HG03439 (cell line): ENCODE results near the gene LRRC27.
"Not testable (repeated sequence)": the region's sequence is repeated elsewhere in the genome, so short reads cannot be mapped to it uniquely, and the experiment has no call there.

Experiments used
- ATAC-seq: cut with Tn5 transposase; IDR thresholded peaks from one replicate; pipeline ENCODE4 v1.9.1; 2021; ENCODE audit warnings: mild to moderate bottlenecking, moderate library complexity; ENCODE audit not compliant: unreplicated experiment

The LRRC27 gene

DNA sequence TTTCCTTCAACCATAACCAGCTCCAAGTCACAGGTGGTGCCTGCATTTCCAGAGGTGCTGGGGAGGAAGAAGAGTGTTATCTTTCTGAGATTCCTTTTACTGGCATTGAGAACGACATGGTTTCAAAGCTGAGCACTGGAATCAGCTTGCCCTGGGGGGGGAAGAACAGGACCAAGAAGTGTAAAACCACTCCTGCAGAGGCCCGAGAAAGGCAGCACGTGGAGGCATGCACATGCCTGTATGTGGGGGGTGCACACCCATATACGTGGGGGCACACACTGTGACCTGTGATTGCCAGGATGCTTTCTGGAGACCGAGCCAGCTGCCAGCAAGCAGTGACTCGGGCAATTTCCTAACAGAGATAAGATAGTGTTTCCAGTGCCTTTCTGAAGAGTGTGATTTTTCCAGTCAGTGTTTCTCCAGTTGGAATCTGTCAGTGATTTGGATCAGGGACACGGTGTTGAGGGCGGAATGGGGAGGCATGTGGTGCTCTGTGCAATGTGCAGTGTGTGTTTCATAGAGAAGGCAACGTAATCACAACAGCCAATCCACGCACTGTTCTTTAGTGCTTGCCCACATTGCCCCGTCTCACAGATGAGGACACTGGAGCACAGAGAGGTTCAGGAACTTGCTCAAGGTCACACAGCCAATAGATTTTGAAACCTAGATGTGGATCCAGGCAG is 4.2 kb downstream of the LRRC27 start:
- no peak for ATAC-seq

DNA sequence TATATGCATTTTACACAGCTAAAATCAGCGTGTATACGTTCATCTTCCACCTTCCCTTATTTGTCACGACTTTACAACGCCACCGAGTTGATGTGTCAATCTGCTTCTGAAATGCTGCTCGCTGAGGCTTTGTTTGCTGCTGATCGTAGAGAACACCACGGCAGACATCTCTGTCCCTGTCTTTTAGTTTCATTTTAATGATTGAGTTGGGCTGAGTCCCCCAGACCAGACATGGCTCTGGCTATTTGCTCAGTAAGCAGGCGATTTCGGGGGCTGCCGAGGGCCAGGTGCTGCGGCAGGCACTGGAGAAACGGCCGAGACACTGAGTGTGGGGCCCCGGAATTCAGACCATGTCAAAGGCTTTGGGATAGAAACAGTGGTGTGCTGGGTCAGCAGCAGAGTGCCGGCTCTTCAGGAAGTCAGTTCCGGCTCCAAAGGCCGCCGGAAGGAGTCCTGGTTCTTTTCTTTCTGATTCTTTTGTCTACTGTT is 5.0 kb downstream of the LRRC27 start:
- ATAC-seq = no peak

DNA sequence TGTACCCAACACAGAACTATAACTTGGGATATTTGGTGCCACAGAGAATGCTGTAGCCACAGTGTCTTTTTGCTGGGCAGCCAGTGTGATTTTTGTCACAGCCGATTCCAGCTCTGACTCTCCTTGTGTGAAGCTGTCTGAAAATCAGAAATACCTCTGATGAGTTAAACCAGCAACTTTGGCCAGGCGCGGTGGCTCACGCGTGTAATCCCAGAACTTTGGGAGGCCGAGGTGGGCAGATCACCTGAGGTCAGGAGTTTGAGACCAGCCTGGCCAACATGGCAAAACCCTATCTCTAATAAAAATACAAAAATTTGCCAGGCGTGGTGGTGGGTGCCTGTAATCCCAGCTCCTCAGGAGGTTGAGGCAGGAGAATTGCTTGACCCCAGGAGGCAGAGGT is 5.9 kb downstream of the LRRC27 start:
- not testable (repeated sequence) for ATAC-seq

DNA sequence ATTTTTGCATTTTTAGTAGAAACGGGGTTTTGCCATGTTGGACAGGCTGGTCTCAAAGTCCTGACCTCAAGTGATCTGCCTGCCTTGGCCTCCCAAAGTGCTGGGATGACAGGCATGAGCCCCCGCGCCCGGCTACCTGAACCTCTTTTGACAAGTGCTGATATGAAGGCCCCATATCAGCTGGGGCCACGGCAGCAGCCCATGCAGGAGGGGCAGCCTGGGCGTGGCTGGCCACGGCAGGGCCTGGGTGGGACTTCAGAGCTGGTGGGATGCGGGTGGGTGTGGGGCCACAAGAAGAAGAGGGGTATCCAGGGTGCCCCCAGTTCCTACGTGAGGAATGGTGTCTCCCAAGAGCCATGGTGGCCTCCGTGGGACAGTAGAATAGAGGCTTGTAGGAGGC is 6.9 kb downstream of the LRRC27 start:
- no peak for ATAC-seq

DNA sequence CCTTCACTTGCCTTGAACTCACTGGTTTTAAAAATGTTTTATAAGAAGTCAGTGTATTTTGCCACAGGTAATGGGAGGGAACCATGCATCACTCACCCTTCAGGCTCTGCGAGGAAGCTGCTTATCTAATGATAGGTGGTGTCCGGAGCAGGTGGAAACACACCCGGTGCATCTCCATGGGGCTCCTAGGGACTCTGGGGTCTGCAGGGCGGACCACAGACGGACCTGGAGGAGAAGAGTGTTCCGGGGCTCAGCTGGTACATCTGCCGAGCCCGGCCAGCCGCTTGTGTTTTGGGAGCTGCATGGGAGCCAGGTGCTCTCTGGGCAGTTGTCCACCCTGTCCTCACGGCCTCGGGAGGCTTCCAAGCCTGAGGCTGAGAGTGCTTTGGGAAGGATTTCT is 7.3 kb downstream of the LRRC27 start:
- no peak for ATAC-seq

DNA sequence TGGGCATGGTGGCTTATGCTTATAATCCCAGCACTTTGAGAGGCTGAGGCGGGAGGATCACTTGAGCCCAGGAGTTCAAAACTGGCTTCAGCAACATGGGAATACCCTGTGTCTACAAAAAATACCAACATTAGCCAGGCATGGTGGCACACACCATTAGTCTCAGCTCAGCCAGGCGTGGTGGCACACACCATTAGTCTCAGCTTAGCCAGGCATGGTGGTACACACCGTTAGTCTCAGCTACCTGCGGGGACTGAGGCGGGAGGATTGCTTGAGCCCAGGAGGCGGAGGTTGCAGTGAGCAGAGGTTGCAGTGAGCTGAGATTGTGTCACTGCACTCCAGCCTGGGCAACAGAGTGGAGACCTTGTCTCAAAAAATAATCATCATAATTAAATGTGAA is 9.0 kb downstream of the LRRC27 start:
- no peak for ATAC-seq

DNA sequence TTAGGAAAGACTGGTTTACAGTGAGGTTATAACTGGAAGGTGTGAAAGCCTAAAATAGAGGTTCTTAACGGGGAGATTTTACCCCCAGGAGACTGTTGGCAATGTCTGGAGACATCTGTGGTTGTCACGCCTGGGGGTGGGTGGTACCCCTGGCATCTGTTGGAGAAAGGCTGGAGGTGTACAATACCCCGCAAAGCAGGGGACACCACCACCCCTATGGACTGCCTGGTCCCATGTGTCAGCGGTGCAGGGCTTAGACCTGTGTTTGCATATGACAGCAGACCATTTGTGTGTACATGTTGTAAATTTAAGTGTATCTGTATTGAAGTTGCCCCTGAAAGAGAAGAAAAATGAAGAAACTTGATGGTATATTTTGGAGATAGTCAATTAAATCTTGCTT is 9.8 kb downstream of the LRRC27 start:
- no peak for ATAC-seq

DNA sequence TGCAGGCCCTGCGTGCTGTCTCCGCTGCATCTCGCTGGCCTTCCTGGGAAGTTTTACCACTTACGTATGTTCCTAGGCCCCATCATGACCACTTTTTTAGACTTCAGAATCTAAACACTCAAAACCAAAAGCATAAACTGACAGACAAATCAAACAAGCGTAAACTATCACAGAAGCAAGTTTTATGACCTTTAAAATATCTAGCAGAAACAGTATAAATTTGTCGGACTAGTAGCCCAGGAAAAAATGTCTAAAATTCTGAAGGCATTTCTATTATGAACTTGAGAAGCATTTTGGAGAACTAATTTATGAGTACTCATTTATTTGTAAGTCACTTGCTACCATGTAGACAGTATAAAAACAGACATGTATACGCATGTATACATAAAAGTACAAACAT is 10.6 kb downstream of the LRRC27 start:
- no peak for ATAC-seq

DNA sequence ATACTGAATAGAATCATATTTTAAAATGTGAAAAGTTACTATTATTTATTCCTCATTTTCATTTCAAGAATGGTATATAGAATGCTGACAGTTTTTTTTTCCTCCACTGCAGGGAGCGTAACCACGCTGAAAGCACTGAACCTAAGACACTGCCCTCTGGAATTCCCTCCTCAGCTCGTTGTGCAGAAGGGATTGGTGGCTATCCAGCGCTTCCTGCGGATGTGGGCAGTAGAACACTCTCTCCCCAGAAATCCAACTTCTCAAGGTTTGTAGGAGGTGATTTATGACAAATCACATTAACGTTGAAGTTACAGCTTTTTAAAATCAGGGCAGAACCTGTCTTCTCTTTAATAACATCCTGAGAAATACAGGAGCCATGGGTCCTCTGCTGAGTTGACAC is 12.4 kb downstream of the LRRC27 start:
- no peak for ATAC-seq

DNA sequence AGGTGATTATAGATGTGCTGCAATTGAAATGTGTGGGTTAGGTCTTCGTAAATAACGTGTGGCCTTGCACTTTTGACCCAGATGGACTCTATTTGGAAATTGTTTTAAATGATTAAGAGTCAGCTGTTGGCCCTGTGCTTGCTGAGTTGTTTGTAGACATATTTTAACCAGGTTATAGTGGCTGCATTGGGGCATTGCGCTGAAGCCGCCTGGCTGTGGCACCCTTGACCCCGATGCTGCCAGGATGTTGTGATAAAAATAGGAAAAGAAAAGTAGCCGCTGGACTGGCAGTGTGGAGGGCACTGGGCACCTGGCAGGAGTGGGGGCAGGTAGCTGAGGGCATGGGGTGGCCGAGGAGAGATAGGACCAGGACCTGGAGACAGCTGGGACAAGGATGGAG is 13.4 kb downstream of the LRRC27 start:
- no peak for ATAC-seq

DNA sequence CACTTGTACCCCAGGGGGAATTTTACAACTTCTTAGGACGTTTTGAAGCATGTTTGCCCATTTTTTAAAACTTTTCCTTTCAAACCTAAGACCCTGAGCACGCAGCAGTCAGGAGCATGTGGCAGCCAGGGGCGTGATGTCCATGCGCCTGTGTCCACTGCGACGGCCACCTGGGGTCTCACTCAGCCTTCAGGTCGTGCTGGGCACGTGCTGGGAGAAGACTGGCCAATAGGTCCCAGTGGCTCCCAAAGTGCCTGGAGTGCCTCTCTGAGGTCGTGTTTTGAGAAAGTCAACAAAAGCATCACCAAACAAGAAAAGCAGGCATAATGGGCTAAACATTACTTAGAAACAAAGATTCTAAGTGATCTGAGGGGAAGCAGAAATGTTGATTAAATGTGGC is 14.8 kb downstream of the LRRC27 start:
- no peak for ATAC-seq

DNA sequence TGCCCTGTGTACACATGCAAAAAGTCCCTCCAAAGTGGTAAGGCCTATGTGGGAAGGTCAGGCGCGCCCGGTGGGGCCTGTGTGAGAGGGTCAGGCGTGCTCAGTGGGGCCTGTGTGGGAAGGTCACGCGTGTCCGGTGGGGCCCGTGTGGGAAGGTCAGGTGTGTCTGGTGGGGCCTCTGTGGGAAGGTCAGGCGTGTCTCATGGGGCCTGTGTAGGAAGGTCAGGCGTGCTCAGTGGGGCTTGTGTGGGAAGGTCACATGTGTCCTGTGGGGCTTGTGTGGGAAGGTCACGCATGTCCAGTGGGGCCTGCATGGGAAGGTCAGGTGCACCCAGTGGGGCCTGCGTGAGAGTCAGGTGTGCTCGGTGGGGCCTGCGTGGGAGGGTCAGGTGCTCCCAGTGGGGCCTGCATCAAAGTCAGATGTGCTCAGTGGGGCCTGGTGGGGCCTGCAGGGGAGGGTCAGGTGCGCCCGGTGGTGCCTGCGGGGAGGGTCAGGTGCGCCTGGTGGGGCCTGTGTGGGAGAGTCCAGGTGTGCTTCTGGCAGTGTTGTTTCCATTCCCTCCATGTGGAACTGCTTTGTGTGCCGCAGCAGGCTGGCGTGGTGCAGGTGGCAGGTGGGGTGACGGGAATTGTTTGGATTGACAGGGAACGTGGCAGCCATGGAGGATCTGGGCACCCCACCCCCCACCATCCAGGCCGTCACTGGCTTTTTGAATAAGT is 15.4 kb downstream of the LRRC27 start:
- no peak for ATAC-seq

DNA sequence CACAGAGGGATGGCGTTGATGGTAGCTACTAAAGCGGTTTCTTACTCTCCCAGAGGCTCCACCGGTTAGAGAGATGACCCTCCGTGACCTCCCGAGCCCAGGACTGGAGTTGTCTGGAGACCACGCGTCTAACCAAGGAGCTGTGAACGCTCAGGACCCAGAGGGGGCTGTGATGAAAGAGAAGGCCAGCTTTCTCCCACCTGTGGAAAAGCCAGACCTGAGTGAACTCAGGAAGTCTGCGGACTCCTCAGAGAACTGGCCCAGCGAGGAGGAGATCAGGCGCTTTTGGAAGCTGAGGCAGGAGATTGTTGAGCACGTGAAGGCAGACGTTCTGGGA is 15.9 kb downstream of the LRRC27 start:
- no peak for ATAC-seq

DNA sequence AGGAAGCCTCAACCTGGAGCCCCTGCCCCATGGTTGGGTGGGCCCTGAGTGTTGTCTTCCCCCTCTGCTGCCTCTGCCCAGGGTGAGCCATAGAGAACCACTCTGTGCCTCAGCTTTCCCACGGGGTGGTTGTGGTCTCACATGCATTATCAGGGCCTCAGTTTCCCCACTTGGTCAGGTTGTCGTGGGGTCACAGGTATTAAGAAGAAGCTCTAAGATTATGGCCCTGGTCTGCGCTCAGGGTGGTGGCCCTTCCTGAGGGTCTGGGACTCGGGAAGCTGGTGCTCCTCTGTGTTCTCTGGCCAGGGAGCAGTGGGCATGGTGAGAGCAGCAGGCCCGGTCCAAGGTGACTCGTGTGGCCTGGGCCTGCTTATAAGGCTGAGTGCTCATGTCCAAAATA is 17.8 kb downstream of the LRRC27 start:
- ATAC-seq = no peak

DNA sequence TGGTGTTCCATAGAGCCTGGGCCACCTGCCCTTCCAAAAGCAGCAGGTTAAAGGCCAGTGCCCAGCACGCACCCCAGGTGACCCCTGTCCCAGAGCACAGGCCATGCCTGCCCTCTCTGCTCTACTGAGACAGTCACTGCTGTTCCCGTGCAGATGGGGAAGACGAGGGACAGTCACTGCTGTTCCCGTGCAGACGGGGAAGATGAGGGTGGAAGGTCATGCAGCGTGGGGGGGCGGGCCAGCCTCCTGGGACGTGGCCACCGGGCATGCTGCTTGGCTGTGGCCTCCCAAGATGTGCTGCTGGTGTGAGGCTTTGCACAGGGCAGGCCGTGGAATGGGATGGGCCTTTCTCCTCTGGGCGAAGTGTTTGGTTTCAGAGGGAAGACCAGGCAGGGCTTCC is 18.4 kb downstream of the LRRC27 start:
- ATAC-seq = no peak

DNA sequence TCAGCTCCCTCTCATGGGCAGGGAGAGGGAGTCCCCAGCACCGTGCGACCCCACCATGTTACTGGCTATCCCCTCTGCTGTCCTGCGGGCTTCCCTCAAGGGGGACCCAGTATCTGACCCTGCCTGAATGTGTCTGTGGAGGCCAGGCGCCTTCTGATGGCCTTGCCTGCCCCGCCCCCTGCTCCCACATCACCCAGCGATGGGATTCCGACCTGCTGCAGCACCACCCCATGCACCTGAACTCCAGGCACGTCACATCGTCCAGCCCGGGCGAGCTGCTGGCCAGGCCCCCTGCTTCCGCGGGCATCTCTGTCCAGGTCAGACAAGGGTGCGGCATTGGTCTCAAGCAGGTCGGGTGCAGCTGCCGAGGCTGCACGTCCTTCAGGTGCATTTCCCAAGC is 19.0 kb downstream of the LRRC27 start:
- ATAC-seq = no peak

DNA sequence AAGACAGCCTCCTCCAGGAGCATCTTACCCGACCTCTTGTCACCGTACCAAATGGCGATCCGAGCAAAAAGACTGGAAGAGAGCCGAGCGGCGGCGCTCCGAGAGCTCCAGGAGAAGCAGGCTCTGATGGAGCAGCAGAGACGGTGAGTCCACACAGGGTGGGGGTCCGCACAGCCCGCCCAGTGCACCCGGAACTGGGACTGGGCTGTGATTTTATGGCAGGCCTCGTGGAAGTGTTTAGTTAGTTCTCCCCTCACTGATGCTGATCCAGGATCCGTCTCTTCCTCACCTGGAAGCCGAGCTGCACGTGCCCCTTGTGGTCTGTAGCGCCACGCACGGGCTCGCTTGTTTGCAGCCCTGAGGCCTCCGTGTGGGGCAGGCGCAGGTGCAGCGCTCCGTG is 19.6 kb downstream of the LRRC27 start:
- no peak for ATAC-seq

DNA sequence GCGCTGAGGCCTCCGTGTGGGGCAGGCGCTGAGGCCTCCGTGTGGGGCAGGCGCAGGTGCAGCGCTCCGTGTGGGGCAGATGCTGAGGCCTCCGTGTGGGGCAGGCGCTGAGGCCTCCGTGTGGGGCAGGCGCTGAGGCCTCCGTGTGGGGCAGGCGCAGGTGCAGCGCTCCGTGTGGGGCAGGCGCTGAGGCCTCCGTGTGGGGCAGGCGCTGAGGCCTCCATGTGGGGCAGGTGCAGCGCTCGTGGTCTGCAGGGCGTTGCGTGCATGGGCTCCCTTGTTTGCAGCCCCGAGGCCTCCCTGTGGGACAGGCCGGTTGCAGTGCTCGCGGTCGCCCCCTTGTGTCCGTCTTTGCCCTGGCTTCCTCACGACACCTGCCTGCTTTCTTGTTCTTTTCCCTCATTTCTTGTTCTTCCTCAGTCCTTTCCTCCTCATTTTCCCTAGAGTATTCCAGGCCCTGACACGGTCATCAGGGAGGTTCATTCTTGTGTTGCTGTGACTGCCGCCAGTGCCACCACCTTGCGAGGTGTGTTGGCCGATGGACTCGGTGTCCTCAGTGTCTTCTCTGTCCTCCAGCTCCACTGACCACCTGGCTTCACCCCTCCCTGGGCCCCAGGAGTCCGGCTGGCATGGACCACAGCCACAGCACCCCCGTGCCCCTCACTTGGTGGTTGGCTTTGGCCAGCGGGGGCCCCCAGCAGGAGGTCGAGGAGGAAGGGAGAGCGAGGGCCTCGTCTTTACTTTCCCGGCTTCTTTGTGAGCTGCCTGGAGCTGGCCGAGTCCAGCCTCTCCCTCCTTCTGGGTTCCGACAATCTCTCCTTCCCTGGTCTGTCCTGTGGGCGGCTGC is 20.7 kb downstream of the LRRC27 start:
- not testable (repeated sequence) for ATAC-seq

DNA sequence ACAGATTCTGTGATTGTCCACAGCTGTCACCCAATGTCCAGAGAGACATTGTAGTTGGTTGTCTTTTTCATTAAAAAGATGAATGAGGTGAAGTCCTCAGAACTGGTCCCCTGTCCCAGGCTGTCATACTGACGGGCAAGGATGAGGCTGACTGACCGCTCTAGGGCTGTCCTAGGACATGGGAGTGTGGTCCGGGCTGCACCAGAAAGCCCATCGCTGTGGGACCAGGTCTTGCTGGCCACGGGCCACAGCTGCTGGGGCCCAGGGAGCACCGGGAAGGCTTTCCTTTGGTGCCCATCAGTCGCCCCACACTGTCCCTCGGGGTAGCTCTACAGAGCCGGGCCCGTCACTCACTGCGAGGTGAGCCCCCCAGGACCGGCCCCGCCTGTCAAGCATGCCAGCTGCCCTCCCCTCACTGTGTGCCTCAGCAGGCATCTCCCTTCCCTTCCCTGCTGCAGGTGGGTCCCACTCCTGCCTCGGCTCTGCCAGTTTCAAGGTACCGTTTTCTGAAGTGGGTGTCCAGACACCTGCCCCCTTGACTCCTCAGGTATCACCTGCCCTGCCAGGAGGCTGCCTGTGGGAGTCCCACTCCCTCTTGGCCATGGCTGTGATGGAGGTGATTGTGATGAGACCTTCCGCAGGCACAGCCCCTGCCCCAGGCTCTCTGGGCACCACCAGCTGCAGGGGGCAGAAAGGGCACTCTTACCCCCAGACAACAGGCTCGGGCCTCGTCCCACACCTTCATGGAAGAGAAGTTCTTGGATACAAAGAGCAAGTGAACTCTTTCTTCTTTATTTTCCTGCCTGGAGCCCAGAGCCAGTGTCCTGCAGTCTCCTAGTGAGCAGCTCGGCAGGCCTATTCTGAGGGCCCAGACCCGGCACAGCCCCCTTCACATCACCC is 21.7 kb downstream of the LRRC27 start:
- ATAC-seq = no peak

DNA sequence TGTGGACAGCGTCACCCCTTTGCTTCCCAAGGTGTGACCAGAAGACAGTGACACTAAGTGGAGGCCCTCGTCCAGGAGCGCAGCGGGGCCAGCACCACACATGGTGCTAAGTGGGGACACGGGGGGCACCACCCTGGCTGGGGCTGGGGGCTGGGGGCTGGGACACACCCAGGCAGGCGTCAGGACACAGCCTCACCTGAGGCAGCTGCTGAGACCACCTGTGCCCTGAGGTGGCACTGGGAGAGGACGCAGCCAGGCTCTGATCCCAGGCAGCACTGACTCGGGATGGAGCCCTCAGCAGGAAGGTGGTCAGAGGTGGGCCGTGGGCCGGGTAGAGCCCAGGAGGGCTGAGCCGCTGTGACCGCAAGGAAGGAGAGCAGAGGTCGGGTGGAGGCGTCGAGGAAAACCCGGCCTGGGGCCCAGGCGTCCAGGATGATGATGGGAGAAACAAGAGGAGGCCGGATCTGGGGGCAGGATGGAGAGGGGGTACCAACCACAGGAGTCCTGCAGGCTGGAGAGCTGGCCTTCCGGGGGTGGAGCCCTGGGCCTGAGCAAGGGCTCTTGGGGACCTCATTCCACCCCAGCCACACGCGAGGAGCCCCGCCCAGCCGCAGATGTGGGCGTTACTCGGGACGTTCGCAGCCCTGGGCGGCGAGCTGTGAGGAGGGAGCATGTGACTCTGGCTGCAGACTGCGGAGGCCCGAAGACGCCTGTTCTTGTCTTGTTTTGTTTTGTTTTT is 22.5 kb downstream of the LRRC27 start:
- ATAC-seq = no peak
